Activated CD8-positive, alpha-beta T cell treated with anti-CD3 and anti-CD28 coated beads, Interleukin-2, amount 10 ng/mL, durations not matched to agents 7 days and 5 days (primary cell): Measurements from ENCODE around the gene PRAMEF18. TPM values are rescaled to one million over a fixed set of nuclear protein-coding genes. Genes with fewer than 3 reads are reported as not detected.

Source experiments
- total RNA-seq, 2 experiments: library from RNA; stranded (reverse); gene quantifications; one replicate each; pipeline ENCODE4 v1.2.3, GENCODE V29; 2021

The PRAMEF18 gene
- total RNA-seq, 2 experiments from 2014 or later, result not detected

Other genes with a start within 250 kb of the PRAMEF18 start
- not detected for gene PRAMEF27, start 169.6 kb downstream of the PRAMEF18 start, total RNA-seq
- gene HNRNPCL3, start 165.4 kb downstream of the PRAMEF18 start, total RNA-seq, result not detected
- gene PRAMEF25, start 155.4 kb downstream of the PRAMEF18 start, total RNA-seq, result not detected
- not detected for gene HNRNPCL2, start 109.3 kb downstream of the PRAMEF18 start, total RNA-seq
- not detected for gene PRAMEF26, start 70.1 kb downstream of the PRAMEF18 start, total RNA-seq
- gene HNRNPCL4, start 60.5 kb downstream of the PRAMEF18 start, total RNA-seq, result not detected
- not detected for gene PRAMEF9, start 54.3 kb downstream of the PRAMEF18 start, total RNA-seq
- not detected for gene PRAMEF13, start 24.7 kb downstream of the PRAMEF18 start, total RNA-seq
- not detected for gene PRAMEF5, start 28.0 kb upstream of the PRAMEF18 start, total RNA-seq
- not detected for gene PRAMEF8, start 59.0 kb upstream of the PRAMEF18 start, total RNA-seq
- gene PRAMEF33, start 77.4 kb upstream of the PRAMEF18 start, total RNA-seq, result not detected
- not detected for gene PRAMEF15, start 89.4 kb upstream of the PRAMEF18 start, total RNA-seq
- not detected for gene PRAMEF14, start 121.0 kb upstream of the PRAMEF18 start, total RNA-seq
- gene PRAMEF19, start 145.8 kb upstream of the PRAMEF18 start, total RNA-seq, result not detected
- gene PRAMEF17, start 163.5 kb upstream of the PRAMEF18 start, total RNA-seq, result not detected
- not detected for gene PRAMEF20, start 184.3 kb upstream of the PRAMEF18 start, total RNA-seq